Spleen (tissue), 11 donors: ENCODE measurements around the gene ARRDC4. TPM values are rescaled to one million over a fixed set of nuclear protein-coding genes. Genes with fewer than 3 reads are reported as not detected.

Experiments
- DNase-seq: peaks from one replicate; pipeline ENCODE4 v3.0.0-alpha.2; 2020
- H3K27ac ChIP-seq, 8 donors: fragments of 200-600 bp; sonication (generic) in 7 of 8; 1 replicate in 4 of 8; 2 replicates in 4 of 8; pipeline versions ENCODE4 v1.5.0 to v1.8.0; 2016 to 2021; ENCODE audit warnings: inconsistent platforms in 4 of 8, mild to moderate bottlenecking in 4 of 8, moderate library complexity in 1 of 8
- H3K27me3 ChIP-seq, 7 donors: fragments of 200-600 bp; sonication (generic) in 6 of 7; replicated peaks in 1 of 7; 1 replicate in 4 of 7; 2 replicates in 3 of 7; pipeline versions ENCODE4 v1.5.0 to v1.8.0; 2016 to 2021; ENCODE audit warnings: inconsistent platforms in 3 of 7, mild to moderate bottlenecking in 1 of 7
- H3K36me3 ChIP-seq, 6 donors: fragments of 200-600 bp; sonication (generic) in 5 of 6; 1 replicate in 4 of 6; 2 replicates in 2 of 6; pipeline versions ENCODE4 v1.5.0 to v1.8.0; 2016 to 2021; ENCODE audit warnings: inconsistent platforms in 2 of 6
- H3K4me1 ChIP-seq, 6 donors: fragments of 200-600 bp; sonication (generic) in 5 of 6; 1 replicate in 3 of 6; 2 replicates in 3 of 6; pipeline versions ENCODE4 v1.5.0 to v1.8.0; 2016 to 2021; ENCODE audit warnings: inconsistent platforms in 3 of 6
- H3K4me3 ChIP-seq, 8 donors: fragments of 200-600 bp; sonication (generic) in 7 of 8; 1 replicate in 4 of 8; 2 replicates in 4 of 8; pipeline versions ENCODE4 v1.5.0 to v1.8.0; 2016 to 2021; ENCODE audit warnings: inconsistent platforms in 4 of 8, mild to moderate bottlenecking in 4 of 8, moderate library complexity in 2 of 8
- H3K9me3 ChIP-seq, 8 donors: fragments of 200-600 bp; sonication (generic) in 7 of 8; 1 replicate in 4 of 8; 2 replicates in 4 of 8; pipeline versions ENCODE4 v1.5.0 to v1.8.0; 2016 to 2021; ENCODE audit warnings: inconsistent platforms in 4 of 8
- CTCF ChIP-seq, 11 experiments: fragments of 200-600 bp in 7 of 11; fragments of 450-650 bp in 4 of 11; sonication (generic) in 4 of 11; IDR thresholded peaks in 8 of 11; conservative IDR thresholded peaks in 3 of 11; 1 replicate in 7 of 11; 2 replicates in 4 of 11; pipeline versions ENCODE4 v1.4.0 to v1.8.0; 2016 to 2021; ENCODE audit warnings: antibody characterized with exemption in 11 of 11, inconsistent platforms in 4 of 11, mild to moderate bottlenecking in 1 of 11
- POLR2A ChIP-seq, 3 donors: fragments of 450-650 bp; IDR thresholded peaks; one replicate each; pipeline ENCODE4 v1.5.1; 2017; ENCODE audit warnings: antibody characterized with exemption in 3 of 3, mild to moderate bottlenecking in 1 of 3
- POLR2AphosphoS5 ChIP-seq, 3 donors: sonication (generic); formaldehyde crosslinking; IDR thresholded peaks; one replicate each; pipeline ENCODE4 v1.5.1; 2017; ENCODE audit warnings: antibody characterized with exemption in 3 of 3
- WGBS, 5 donors: extraction: QIAGEN DNeasy Blood & Tissue Kit in 3 of 5; methylation state at CpG; one replicate each; pipeline versions ENCODE4 v1.1.5 to v1.1.7; 2013 to 2018; 5-methylcytosine and 5-hydroxymethylcytosine counted together
- intact Hi-C: fragments of 100-400 bp; cut with DNase I; formaldehyde crosslinking; loops from one replicate; pipeline ENCODE4 v1.15.0; 2023; ENCODE audit warnings: low total_unique reads
- polyA plus RNA-seq, 3 donors: library from polyadenylated mRNA; stranded (reverse); fragments of 200-250 nt; gene quantifications; one replicate each; pipeline ENCODE4 v1.2.1, GENCODE V29; 2013
- total RNA-seq, 7 donors: library from RNA; depleted of rRNA in 3 of 7; stranded (reverse); fragments of >200 nt in 3 of 7; fragmentation: NEBNext Ultra II Directional in 4 of 7; extraction: Animal tissue kit (Norgen Biotek cat#: 25700) in 4 of 7; gene quantifications; one replicate each; pipeline versions ENCODE4 v1.1.0 to v1.2.1, GENCODE V29; 2016 to 2021
- donor health status: healthy with polysubstance abuse.
- donor health status: DM: no; HTN: no; CAD: no; lungs with moderate emphysema.
- donor health status: DM: no; HTN: no; CAD: no.
- donor health status: Bipolar disorder and iron deficiency.
- donor health status: healthy.
- donor health status: DM: no; HTN: no; CAD: no.
- donor health status: DM: yes; HTN: yes; CAD: no.

ARRDC4 gene
- total and polyA plus RNA-seq, 10 donors: 7.7 to 24.2 (median 14.4) TPM

- TF ChIP-seq POLR2A (IDR thresholded peaks at IDR 0.05): no peak
- no peak overlapping the region for H3K27ac ChIP-seq
- intact Hi-C loops: no loop called here
- 31 to 51% (median 44%) methylated on average over 6 of the region's 6 CpGs for WGBS, 5 donors
- no peak overlapping the region for H3K4me3 ChIP-seq
- no peaks in the 10 kb centered on the region for H3K9me3 ChIP-seq
- no peaks in the 10 kb centered on the region for H3K4me1 ChIP-seq
- no peaks in the 10 kb centered on the region for H3K36me3 ChIP-seq
- H3K27me3 ChIP-seq: no peaks in the 10 kb centered on the region
- DNase-seq: no peak
These were observed 49.5 kb downstream of the ARRDC4 start for GRCh38 chr15:98009971-98010370.

- no peak overlapping the region for H3K4me3 ChIP-seq
- no peak overlapping the region for H3K27ac ChIP-seq
- no peaks in the 10 kb centered on the region for H3K4me1 ChIP-seq
- TF ChIP-seq CTCF (IDR thresholded peaks at IDR 0.05 in 8 of 11, conservative IDR thresholded peaks at IDR 0.05 in 3 of 11): no peak
- no peak for TF ChIP-seq POLR2AphosphoS5 (IDR thresholded peaks at IDR 0.05)
- TF ChIP-seq POLR2A (IDR thresholded peaks at IDR 0.05): no peak
- H3K36me3 ChIP-seq: no peaks in the 10 kb centered on the region
- 39 to 48% (median 40%) methylated on average over 5 of the region's 5 CpGs for WGBS, 5 donors
- no peaks in the 10 kb centered on the region for H3K27me3 ChIP-seq
- intact Hi-C loops: no loop called here
- no peak for DNase-seq
- no peaks in the 10 kb centered on the region for H3K9me3 ChIP-seq
These were observed 51.9 kb downstream of the ARRDC4 start for GRCh38 chr15:98012354-98012753.

- H3K4me3 ChIP-seq: no peak overlapping the region
- no peak for DNase-seq
- TF ChIP-seq POLR2AphosphoS5 (IDR thresholded peaks at IDR 0.05): no peak
- no peak overlapping the region for H3K27ac ChIP-seq
- intact Hi-C loops: no loop called here
- H3K27me3 ChIP-seq: no peaks in the 10 kb centered on the region
- H3K36me3 ChIP-seq: no peaks in the 10 kb centered on the region
- H3K9me3 ChIP-seq: no peaks in the 10 kb centered on the region
- no peaks in the 10 kb centered on the region for H3K4me1 ChIP-seq
These were observed 53.1 kb downstream of the ARRDC4 start for GRCh38 chr15:98013631-98014030.

GRCh38 chr15:98017150-98017964 is 56.9 kb downstream of the ARRDC4 start:
- H3K4me3 ChIP-seq: no peak overlapping the region
- no peak for DNase-seq
- no peaks in the 10 kb centered on the region for H3K27me3 ChIP-seq
- intact Hi-C loops: no loop called here
- H3K4me1 ChIP-seq: no peaks in the 10 kb centered on the region
- 87 to 90% (median 88%) methylated on average over 10 of the region's 10 CpGs for WGBS, 5 donors
- TF ChIP-seq POLR2A (IDR thresholded peaks at IDR 0.05) (no peak), CTCF (IDR thresholded peaks at IDR 0.05 in 8 of 11, conservative IDR thresholded peaks at IDR 0.05 in 3 of 11) (no peak)
- no peak overlapping the region for H3K27ac ChIP-seq
- H3K9me3 ChIP-seq: no peaks in the 10 kb centered on the region
- no peaks in the 10 kb centered on the region for H3K36me3 ChIP-seq

- TF ChIP-seq POLR2AphosphoS5 (IDR thresholded peaks at IDR 0.05) (no peak), CTCF (IDR thresholded peaks at IDR 0.05 in 8 of 11, conservative IDR thresholded peaks at IDR 0.05 in 3 of 11) (no peak), POLR2A (IDR thresholded peaks at IDR 0.05) (no peak)
- no peak overlapping the region for H3K4me3 ChIP-seq
- no peaks in the 10 kb centered on the region for H3K36me3 ChIP-seq
- H3K9me3 ChIP-seq: peaks cover 0 to 8% (median 0%) of the 10 kb centered on the region in 8 donors
- H3K27ac ChIP-seq: no peak overlapping the region
- intact Hi-C loops: no loop called here
- WGBS, 5 donors: 73 to 89% (median 85%) methylated on average over 6 of the region's 6 CpGs
- no peaks in the 10 kb centered on the region for H3K4me1 ChIP-seq
- DNase-seq: no peak
- no peaks in the 10 kb centered on the region for H3K27me3 ChIP-seq
These were observed 58.4 kb downstream of the ARRDC4 start for GRCh38 chr15:98018761-98019351.
